WTC11 (cell line): ENCODE results near the gene ATP5F1D. TPM values are rescaled to one million over a fixed set of nuclear protein-coding genes. Genes with fewer than 3 reads are reported as not detected.

ENCODE experiments used
- ATAC-seq: fragments of 200-7000 bp; cut with Tn5 transposase; 2 replicates; pipeline ENCODE4 v1.10.0; 2021; ENCODE audit warnings: mild to moderate bottlenecking, moderate library complexity
- CTCF ChIA-PET: fragments of 300-600 bp; sonication (Branson Sonifier 250); formaldehyde crosslinking; loops from one replicate; lab custom pipeline; 2021; ENCODE audit warnings: antibody characterized with exemption; lab: Charles Lee
- POLR2A ChIA-PET: fragments of 350-600 bp; sonication (Branson Sonifier 250); formaldehyde crosslinking; loops from one replicate; lab custom pipeline; 2021; ENCODE audit warnings: antibody characterized with exemption; lab: Charles Lee
- DNase-seq: peaks from one replicate; pipeline ENCODE4 v3.0.0; 2021; ENCODE audit warnings: low spot score
- H3K27ac Mint-ChIP-seq: 2 replicates; pipeline ENCODE4 v1.8.0; 2021; ENCODE audit warnings: mixed read lengths
- H3K27me3 Mint-ChIP-seq: 2 replicates; pipeline ENCODE4 v1.8.0; 2021; ENCODE audit warnings: low read depth, mild to moderate bottlenecking, moderate library complexity, mixed read lengths
- H3K36me3 Mint-ChIP-seq: 2 replicates; pipeline ENCODE4 v1.8.0; 2021; ENCODE audit warnings: mixed read lengths
- H3K4me1 Mint-ChIP-seq: 2 replicates; pipeline ENCODE4 v1.8.0; 2022; ENCODE audit warnings: mixed read lengths
- H3K4me3 Mint-ChIP-seq: 2 replicates; pipeline ENCODE4 v1.8.0; 2021; ENCODE audit warnings: mild to moderate bottlenecking, moderate library complexity, mixed read lengths
- H3K9me3 Mint-ChIP-seq: 2 replicates; pipeline ENCODE4 v1.8.0; 2021; ENCODE audit warnings: mixed read lengths
- AFF4 ChIP-seq: sonication (generic); formaldehyde crosslinking; IDR thresholded peaks from 2 replicates; pipeline ENCODE4 v1.8.1; 2023; ENCODE audit warnings: mild to moderate bottlenecking, missing genetic modification reagents, borderline replicate concordance
- CBFB ChIP-seq: sonication (generic); formaldehyde crosslinking; IDR thresholded peaks from 2 replicates; pipeline ENCODE4 v1.8.1; 2022; ENCODE audit warnings: mild to moderate bottlenecking, low read depth, missing genetic modification reagents
- CREM ChIP-seq: sonication (generic); formaldehyde crosslinking; IDR thresholded peaks from 2 replicates; pipeline ENCODE4 v1.8.1; 2022; ENCODE audit warnings: mild to moderate bottlenecking, missing genetic modification reagents, moderate library complexity
- E2F4 ChIP-seq: sonication (generic); formaldehyde crosslinking; IDR thresholded peaks from 2 replicates; pipeline ENCODE4 v1.8.1; 2022; ENCODE audit warnings: low read depth, mild to moderate bottlenecking, moderate library complexity, missing genetic modification reagents, borderline replicate concordance
- ELF4 ChIP-seq: sonication (generic); formaldehyde crosslinking; IDR thresholded peaks from 2 replicates; pipeline ENCODE4 v1.8.1; 2022; ENCODE audit warnings: low read depth, mild to moderate bottlenecking, moderate library complexity, missing genetic modification reagents
- GRHL2 ChIP-seq: fragments of 250-450 bp; sonication (Bioruptor Pico); IDR thresholded peaks from 2 replicates; pipeline ENCODE4 v1.8.0; 2022; ENCODE audit warnings: mild to moderate bottlenecking, moderate library complexity; ENCODE audit not compliant: insufficient replicate concordance, severe bottlenecking
- GTF2I ChIP-seq: fragments of 250-450 bp; sonication (Bioruptor Pico); conservative IDR thresholded peaks from 2 replicates; pipeline ENCODE4 v1.4.0; 2021; ENCODE audit warnings: mild to moderate bottlenecking
- HMGA2 ChIP-seq: fragments of 250-450 bp; sonication (Bioruptor Pico); IDR thresholded peaks from 2 replicates; pipeline ENCODE4 v1.4.0; 2021; ENCODE audit warnings: mild to moderate bottlenecking, moderate library complexity
- IRF2 ChIP-seq: sonication (generic); formaldehyde crosslinking; IDR thresholded peaks from 2 replicates; pipeline ENCODE4 v1.8.0; 2022; ENCODE audit warnings: low read depth, missing genetic modification reagents, borderline replicate concordance
- MAX ChIP-seq: sonication (generic); formaldehyde crosslinking; IDR thresholded peaks from 2 replicates; pipeline ENCODE4 v1.8.0; 2022; ENCODE audit warnings: mild to moderate bottlenecking, missing genetic modification reagents
- NFATC4 ChIP-seq: fragments of 250-450 bp; sonication (Bioruptor Pico); IDR thresholded peaks from 2 replicates; pipeline ENCODE4 v1.9.0; 2021; ENCODE audit warnings: mild to moderate bottlenecking
- NR1H2 ChIP-seq: sonication (generic); formaldehyde crosslinking; IDR thresholded peaks from 2 replicates; pipeline ENCODE4 v1.9.0; 2021; ENCODE audit warnings: mild to moderate bottlenecking, moderate library complexity, missing genetic modification reagents
- NR2C2 ChIP-seq: sonication (generic); formaldehyde crosslinking; IDR thresholded peaks from 2 replicates; pipeline ENCODE4 v1.8.0; 2022; ENCODE audit warnings: mild to moderate bottlenecking, missing genetic modification reagents
- OVOL2 ChIP-seq: fragments of 250-450 bp; sonication (Bioruptor Pico); IDR thresholded peaks from 2 replicates; pipeline ENCODE4 v1.9.0; 2021; ENCODE audit warnings: mild to moderate bottlenecking, borderline replicate concordance
- RELA ChIP-seq: sonication (generic); formaldehyde crosslinking; IDR thresholded peaks from 2 replicates; pipeline ENCODE4 v1.8.1; 2022; ENCODE audit warnings: missing genetic modification reagents, mild to moderate bottlenecking, borderline replicate concordance
- SP1 ChIP-seq: sonication (generic); formaldehyde crosslinking; conservative IDR thresholded peaks from 2 replicates; pipeline ENCODE4 v1.8.1; 2022; ENCODE audit warnings: missing genetic modification reagents
- TEAD4 ChIP-seq: sonication (generic); formaldehyde crosslinking; IDR thresholded peaks from 2 replicates; pipeline ENCODE4 v1.8.0; 2022; ENCODE audit warnings: mild to moderate bottlenecking, missing genetic modification reagents
- ZBTB21 ChIP-seq: sonication (generic); formaldehyde crosslinking; IDR thresholded peaks from 2 replicates; pipeline ENCODE4 v1.8.1; 2023; ENCODE audit warnings: mild to moderate bottlenecking, missing genetic modification reagents, borderline replicate concordance
- ZNF138 ChIP-seq: sonication (generic); formaldehyde crosslinking; conservative IDR thresholded peaks from 2 replicates; pipeline ENCODE4 v1.8.1; 2022; ENCODE audit warnings: mild to moderate bottlenecking, moderate library complexity, missing genetic modification reagents
- ZNF263 ChIP-seq: sonication (generic); formaldehyde crosslinking; IDR thresholded peaks from 2 replicates; pipeline ENCODE4 v1.8.1; 2022; ENCODE audit warnings: low read depth, mild to moderate bottlenecking, moderate library complexity, missing genetic modification reagents
- ZNF317 ChIP-seq: sonication (generic); formaldehyde crosslinking; IDR thresholded peaks from 2 replicates; pipeline ENCODE4 v1.8.1; 2023; ENCODE audit warnings: low read depth, mild to moderate bottlenecking, moderate library complexity, missing genetic modification reagents, borderline replicate concordance
- ZNF416 ChIP-seq: fragments of 250-450 bp; sonication (Bioruptor Pico); IDR thresholded peaks from 2 replicates; pipeline ENCODE4 v1.9.0; 2021; ENCODE audit warnings: mild to moderate bottlenecking, inconsistent platforms
- ZNF423 ChIP-seq: fragments of 250-450 bp; sonication (Bioruptor Pico); IDR thresholded peaks from 2 replicates; pipeline ENCODE4 v2.1.2; 2022; ENCODE audit warnings: mild to moderate bottlenecking, moderate library complexity
- total RNA-seq: library from RNA; stranded (reverse); gene quantifications from 3 replicates; pipeline ENCODE4 v1.2.3, GENCODE V29; 2021
- TF ChIP-seq, protein P1 (sequence below): sonication (generic); formaldehyde crosslinking; IDR thresholded peaks from 2 replicates; pipeline ENCODE4 v1.8.0; 2023; ENCODE audit warnings: missing genetic modification reagents
- TF ChIP-seq, protein P2 (sequence below): fragments of 250-450 bp; sonication (Bioruptor Pico); IDR thresholded peaks from 2 replicates; pipeline ENCODE4 v1.9.0; 2021; ENCODE audit warnings: moderate library complexity, mild to moderate bottlenecking, inconsistent platforms, borderline replicate concordance
- TF ChIP-seq, protein P3 (sequence below): sonication (generic); formaldehyde crosslinking; IDR thresholded peaks from 2 replicates; pipeline ENCODE4 v1.8.1; 2022; ENCODE audit warnings: missing genetic modification reagents, borderline replicate concordance

Gene ATP5F1D
- total RNA-seq, 1 experiment from 2014 or later: 277 TPM

DNA sequence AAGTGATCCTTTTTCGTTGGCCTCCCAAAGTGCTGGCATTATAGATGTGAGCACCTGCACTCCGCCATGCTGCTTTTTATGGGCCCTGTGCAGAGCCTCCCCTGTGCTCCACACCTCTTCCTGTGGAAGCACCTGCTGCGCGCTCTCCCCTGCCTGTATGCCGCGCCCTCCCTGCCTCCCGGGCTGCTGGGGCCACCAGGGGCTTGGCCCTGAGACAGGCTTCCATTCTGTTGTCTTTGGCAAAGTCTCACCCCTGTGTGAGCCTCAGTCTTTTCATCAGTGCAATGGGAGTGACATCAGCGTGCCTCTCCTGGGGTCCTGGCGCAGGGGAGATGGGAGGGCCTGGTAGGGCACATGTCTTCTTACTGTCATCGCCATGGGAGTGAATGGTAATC is 35.1 kb downstream of the ATP5F1D start:
- no peak for ATAC-seq
- Mint-ChIP-seq H3K36me3 (peaks cover 28% of the 10 kb centered on the region), H3K4me3 (peak overlapping the region; percentile 71), H3K27ac (peak overlapping the region; percentile 73), H3K9me3 (no peaks in the 10 kb centered on the region), H3K4me1 (peaks cover 22% of the 10 kb centered on the region), H3K27me3 (no peaks in the 10 kb centered on the region)
- CTCF ChIA-PET: no interaction called here
- no peak for DNase-seq
- TF ChIP-seq, protein P1, sequence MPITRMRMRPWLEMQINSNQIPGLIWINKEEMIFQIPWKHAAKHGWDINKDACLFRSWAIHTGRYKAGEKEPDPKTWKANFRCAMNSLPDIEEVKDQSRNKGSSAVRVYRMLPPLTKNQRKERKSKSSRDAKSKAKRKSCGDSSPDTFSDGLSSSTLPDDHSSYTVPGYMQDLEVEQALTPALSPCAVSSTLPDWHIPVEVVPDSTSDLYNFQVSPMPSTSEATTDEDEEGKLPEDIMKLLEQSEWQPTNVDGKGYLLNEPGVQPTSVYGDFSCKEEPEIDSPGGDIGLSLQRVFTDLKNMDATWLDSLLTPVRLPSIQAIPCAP (CRISPR knock-in tag): no peak
- TF ChIP-seq NR1H2 (CRISPR knock-in tag) (no peak), CREM (CRISPR knock-in tag) (no peak), ZNF138 (no peak), ZNF416 (no peak), ZNF263 (CRISPR knock-in tag) (no peak), CBFB (CRISPR knock-in tag) (no peak), GRHL2 (no peak), SP1 (CRISPR knock-in tag) (no peak), TEAD4 (CRISPR knock-in tag) (no peak), AFF4 (CRISPR knock-in tag) (no peak), ZBTB21 (CRISPR knock-in tag) (no peak), HMGA2 (CRISPR knock-in tag) (no peak), ZNF423 (CRISPR knock-in tag) (no peak), RELA (no peak), IRF2 (CRISPR knock-in tag) (no peak), ELF4 (CRISPR knock-in tag) (no peak)
- TF ChIP-seq, protein P2, sequence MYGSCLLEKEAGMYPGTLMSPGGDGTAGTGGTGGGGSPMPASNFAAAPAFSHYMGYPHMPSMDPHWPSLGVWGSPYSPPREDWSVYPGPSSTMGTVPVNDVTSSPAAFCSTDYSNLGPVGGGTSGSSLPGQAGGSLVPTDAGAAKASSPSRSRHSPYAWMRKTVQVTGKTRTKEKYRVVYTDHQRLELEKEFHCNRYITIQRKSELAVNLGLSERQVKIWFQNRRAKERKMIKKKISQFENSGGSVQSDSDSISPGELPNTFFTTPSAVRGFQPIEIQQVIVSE (CRISPR knock-in tag): no peak
- TF ChIP-seq, protein P3, sequence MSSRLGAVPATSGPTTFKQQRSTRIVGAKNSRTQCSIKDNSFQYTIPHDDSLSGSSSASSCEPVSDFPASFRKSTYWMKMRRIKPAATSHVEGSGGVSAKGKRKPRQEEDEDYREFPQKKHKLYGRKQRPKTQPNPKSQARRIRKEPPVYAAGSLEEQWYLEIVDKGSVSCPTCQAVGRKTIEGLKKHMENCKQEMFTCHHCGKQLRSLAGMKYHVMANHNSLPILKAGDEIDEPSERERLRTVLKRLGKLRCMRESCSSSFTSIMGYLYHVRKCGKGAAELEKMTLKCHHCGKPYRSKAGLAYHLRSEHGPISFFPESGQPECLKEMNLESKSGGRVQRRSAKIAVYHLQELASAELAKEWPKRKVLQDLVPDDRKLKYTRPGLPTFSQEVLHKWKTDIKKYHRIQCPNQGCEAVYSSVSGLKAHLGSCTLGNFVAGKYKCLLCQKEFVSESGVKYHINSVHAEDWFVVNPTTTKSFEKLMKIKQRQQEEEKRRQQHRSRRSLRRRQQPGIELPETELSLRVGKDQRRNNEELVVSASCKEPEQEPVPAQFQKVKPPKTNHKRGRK: no peak
- POLR2A ChIA-PET: no interaction called here

DNA sequence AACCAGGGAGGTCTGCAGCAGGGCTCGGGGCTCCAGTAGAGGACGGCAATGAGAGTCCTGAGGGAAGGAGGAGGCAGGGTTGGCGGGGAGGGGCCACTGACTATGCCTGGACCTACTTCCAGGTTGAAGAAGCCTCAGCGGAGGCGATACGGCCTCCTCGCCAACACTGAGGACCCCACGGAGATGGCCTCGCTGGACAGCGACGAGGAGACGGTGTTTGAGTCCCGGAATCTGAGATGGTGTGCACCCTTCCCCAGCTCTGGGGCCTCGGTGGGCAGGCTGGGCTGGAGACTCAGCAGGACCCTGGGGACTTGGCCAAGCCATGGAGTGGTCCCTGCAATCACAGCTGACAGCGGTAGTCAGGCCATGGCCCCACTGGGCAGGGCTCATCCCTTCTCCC is 35.5 kb downstream of the ATP5F1D start:
- DNase-seq (no peak), ATAC-seq (no peak)
- POLR2A ChIA-PET: no interaction called here
- no peaks in the 10 kb centered on the region for H3K9me3 Mint-ChIP-seq
- CTCF ChIA-PET: interaction anchor here (1.8 kb wide), 1 partner anchor 10 kb away, joined by 8 read pairs; no protein-coding TSS in a partner anchor
- H3K4me1 Mint-ChIP-seq: peaks cover 21% of the 10 kb centered on the region
- H3K4me3 Mint-ChIP-seq: peak overlapping the region; percentile 71
- TF ChIP-seq OVOL2 (no peak), GTF2I (CRISPR knock-in tag) (no peak), ZNF317 (CRISPR knock-in tag) (no peak), IRF2 (CRISPR knock-in tag) (no peak), MAX (CRISPR knock-in tag) (no peak), NFATC4 (no peak), ZNF263 (CRISPR knock-in tag) (no peak), NR2C2 (CRISPR knock-in tag) (no peak), E2F4 (CRISPR knock-in tag) (no peak)
- peak overlapping the region; percentile 73 for H3K27ac Mint-ChIP-seq
- no peaks in the 10 kb centered on the region for H3K27me3 Mint-ChIP-seq
- peaks cover 24% of the 10 kb centered on the region for H3K36me3 Mint-ChIP-seq
